Melanocyte of skin (primary cell): ENCODE measurements around the gene MYL4. TPM values are rescaled to one million over a fixed set of nuclear protein-coding genes. Genes with fewer than 3 reads are reported as not detected.

Source experiments
- small RNA-seq, 2 donors: library from RNA; depleted of rRNA; stranded (forward); fragments of <200 nt; gene quantifications; one replicate each; pipeline ENCODE3, GENCODE V24; 2012
- total RNA-seq, 2 donors: library from RNA; depleted of rRNA; stranded (reverse); fragments of >200 nt; gene quantifications; 2 replicates each; pipeline ENCODE4 v1.2.3, GENCODE V29; 2012

Gene MYL4
- total RNA-seq, result not detected

GRCh38 chr17:47208744-47209488, at the start of gene MYL4:
Gene MYL4, plus strand, starts transcription at chr17:47209348. Its CDS starts 75 bp downstream, at chr17:47209423.

GRCh38 chr17:47188876-47189731, 20.0 kb upstream of the MYL4 start, which contains the start of gene CDC27:
Gene CDC27, minus strand, starts transcription at chr17:47189295. Its CDS starts 123 bp downstream, at chr17:47189172.

DNA sequence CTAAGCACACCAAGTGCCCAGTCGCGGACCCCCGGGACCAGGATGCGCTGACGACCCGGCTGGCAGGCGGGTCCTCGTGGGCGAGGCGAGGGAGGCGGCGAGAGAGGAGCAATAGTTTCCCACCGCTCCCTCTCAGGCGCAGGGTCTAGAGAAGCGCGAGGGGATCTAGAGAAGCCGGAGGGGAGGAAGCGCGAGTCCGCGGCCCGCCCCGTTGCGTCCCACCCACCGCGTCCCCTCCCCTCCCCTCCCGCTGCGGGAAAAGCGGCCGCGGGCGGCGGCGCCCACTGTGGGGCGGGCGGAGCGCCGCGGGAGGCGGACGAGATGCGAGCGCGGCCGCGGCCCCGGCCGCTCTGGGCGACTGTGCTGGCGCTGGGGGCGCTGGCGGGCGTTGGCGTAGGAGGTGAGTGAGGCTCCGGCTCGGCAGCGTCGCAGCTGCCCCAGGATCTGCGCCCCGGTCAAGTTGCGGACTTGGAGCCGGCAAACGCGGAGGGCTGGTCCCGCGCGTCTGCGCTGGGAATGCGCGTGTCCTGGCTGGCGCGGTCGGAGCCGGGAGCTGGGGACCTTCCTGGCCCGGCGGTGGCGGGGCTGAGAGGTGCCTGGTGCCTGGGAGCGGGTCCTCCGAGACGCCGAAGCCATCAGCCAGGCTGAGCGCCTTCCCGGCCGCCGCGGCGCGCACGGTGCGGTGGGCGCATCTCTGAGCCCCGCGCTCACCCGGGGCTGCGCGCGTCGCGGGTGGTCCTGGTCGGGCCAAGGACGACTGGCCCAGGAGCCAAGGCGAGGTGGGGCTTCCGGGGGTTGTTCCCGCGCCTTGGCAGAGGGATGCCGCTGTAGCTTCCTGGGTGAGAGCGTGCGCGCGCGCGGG, 44.6 kb downstream of the MYL4 start, which contains the start of gene ITGB3:
Gene ITGB3 (plus strand): TSS at position 287 of the 862 bp plus-strand sequence. CDS start 35 bp downstream, at position 322.

Small RNA genes lying within 50 kb of the gene (small RNA-seq; reads per million reads assigned to genes)
- gene RNU7-186P, result 0 reads per million in 2 donors

Other genes starting within 250 kb of the MYL4 start
- not detected for gene RPRML, start 230.1 kb upstream of the MYL4 start, total RNA-seq
- 10 to 100 TPM; 83.3 to 89.6 TPM for gene CDC27, start 20.1 kb upstream of the MYL4 start, total RNA-seq
- 10 to 100 TPM; 17.2 to 75.3 TPM for gene ITGB3, start 44.5 kb downstream of the MYL4 start, total RNA-seq
- gene EFCAB13, start 114.6 kb downstream of the MYL4 start, total RNA-seq, result 1 to 10 TPM in 1 of 2 donors, under 1 TPM in 1; 1.00 to 4.1 TPM